ENCODE measurements around the gene CPTP. TPM values are rescaled to one million over a fixed set of nuclear protein-coding genes. Genes with fewer than 3 reads are reported as not detected.

The CPTP gene
- total RNA-seq, 2 donors from 2014 or later = 11.6 to 14.1 TPM

DNA sequence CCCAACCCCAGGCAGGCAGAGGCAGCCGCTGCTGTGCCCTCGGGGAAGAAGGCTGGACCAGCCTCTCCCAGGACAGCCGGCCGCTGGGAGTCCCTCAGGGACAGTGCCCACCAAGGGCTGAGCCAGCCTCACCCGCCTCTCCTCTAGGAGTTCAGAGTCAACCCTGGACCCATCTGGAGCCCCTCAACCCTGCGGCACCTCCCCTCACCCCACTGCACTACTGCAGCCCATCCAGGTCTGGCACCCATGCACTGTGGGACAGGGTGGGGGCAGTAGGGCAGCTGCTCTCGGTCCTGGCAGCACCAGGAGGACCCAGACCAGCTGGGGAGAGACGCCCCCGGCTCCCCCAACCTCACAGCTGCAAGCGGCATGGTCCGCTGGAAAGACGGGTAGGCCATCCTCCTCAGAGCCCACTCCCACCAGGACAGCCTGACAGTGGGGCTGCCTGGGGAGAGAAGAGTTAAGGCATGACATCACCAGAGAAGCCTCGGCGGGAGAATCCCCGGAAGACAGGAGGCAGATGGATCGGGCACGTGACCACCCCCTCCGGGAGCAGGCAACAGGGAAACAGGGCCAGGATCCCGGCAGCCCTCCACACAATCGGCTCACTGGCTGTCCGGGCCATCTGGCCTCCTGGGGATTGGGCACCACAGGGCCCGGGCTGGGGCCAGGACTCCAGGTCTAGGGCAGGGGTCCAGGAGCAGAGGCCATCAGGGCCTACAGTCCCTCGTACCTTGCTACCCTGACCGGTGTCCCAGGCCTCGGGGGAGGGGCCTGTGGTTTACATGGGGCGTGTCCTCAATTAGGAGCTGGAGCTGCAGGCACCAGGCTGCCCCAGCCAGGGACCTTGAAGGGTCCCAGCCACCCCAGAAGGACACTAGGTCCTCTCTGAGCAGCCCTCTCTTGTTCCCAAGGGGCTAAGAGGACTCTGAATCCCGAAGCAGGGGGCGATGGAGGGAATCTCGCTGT, 20.0 kb upstream of the CPTP start:
- peak; percentile 93 for DNase-seq (ENCODE audit: low spot score)
- intact Hi-C loops (cut with DNase I) = no loop called here

GRCh38 chr1:1305300-1306069, 19.1 kb upstream of the CPTP start:
- intact Hi-C loops (cut with DNase I) = no loop called here

GRCh38 chr1:1306070-1306660, 18.4 kb upstream of the CPTP start:
- intact Hi-C loops (cut with DNase I) = no loop called here
- DNase-seq (ENCODE audit: low spot score) = no peak

More at GRCh38 chr1:1305300-1306069, 19.1 kb upstream of the CPTP start:
- DNase-seq (ENCODE audit: low spot score) = no peak

- intact Hi-C loops (cut with DNase I) = no loop called here
- DNase-seq (ENCODE audit: low spot score) = no peak
Measured at GRCh38 chr1:1306661-1307260, 17.8 kb upstream of the CPTP start.

DNA sequence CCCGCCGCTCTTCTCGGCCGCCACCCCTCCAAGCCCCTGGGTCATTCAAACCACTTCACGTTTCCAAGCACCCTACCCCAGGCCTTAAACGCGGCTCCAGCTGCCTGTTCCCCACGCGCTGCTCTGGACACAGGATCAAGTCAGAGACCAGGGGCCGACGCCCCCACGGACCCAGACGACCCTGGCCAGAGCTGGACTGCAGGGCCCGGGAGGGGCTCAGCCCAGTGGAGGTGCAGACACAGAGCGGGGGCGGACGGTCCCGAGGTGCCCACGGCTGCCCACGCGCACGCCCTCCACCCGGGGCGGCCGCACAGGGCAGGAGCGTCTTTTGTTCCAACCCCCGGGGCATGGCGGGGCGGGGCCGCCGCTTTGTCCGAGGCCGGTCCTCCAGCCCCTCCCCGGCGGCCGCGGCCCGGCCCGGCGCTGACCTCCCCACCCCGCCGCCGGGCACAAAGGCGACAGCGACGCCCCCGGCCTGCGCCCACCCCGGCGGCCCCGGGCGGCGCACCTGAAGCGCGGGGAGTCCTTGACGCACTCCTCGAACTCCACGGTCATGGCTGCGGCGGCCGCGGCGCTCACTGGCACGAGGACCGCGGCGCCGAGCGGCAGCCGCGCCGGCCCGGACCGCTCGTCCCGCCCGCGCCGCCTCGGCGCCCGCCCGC, 17.2 kb upstream of the CPTP start:
- intact Hi-C loops (cut with DNase I) = no loop called here
- peak; percentile 90 for DNase-seq (ENCODE audit: low spot score)

GRCh38 chr1:1307923-1308755, 16.5 kb upstream of the CPTP start, which contains the start of the genes ACAP3 and PUSL1:
Gene ACAP3 (minus strand): TSS chr1:1307930. CDS start chr1:1307815, 115 bp downstream.
Gene PUSL1 (plus strand): TSS chr1:1308597. CDS start chr1:1308644, 47 bp downstream.
- intact Hi-C loops (cut with DNase I) = no loop called here
- DNase-seq (ENCODE audit: low spot score) = peak; percentile 98

GRCh38 chr1:1308756-1309250, 15.8 kb upstream of the CPTP start:
- DNase-seq (ENCODE audit: low spot score) = no peak
- intact Hi-C loops (cut with DNase I) = no loop called here

- DNase-seq (ENCODE audit: low spot score) = no peak
- intact Hi-C loops (cut with DNase I) = loop anchor here in 1 of 2 donors (5.0 kb wide), 1 partner anchor 38 kb away; the partner anchor contains the start of gene DVL1
Measured at GRCh38 chr1:1309251-1310108, 15.1 kb upstream of the CPTP start.

- intact Hi-C loops (cut with DNase I) = loop anchor here in 1 of 2 donors (5.0 kb wide), 1 partner anchor 37 kb away; the partner anchor contains the start of gene DVL1
Measured at GRCh38 chr1:1310109-1310385, 14.6 kb upstream of the CPTP start.

DNA sequence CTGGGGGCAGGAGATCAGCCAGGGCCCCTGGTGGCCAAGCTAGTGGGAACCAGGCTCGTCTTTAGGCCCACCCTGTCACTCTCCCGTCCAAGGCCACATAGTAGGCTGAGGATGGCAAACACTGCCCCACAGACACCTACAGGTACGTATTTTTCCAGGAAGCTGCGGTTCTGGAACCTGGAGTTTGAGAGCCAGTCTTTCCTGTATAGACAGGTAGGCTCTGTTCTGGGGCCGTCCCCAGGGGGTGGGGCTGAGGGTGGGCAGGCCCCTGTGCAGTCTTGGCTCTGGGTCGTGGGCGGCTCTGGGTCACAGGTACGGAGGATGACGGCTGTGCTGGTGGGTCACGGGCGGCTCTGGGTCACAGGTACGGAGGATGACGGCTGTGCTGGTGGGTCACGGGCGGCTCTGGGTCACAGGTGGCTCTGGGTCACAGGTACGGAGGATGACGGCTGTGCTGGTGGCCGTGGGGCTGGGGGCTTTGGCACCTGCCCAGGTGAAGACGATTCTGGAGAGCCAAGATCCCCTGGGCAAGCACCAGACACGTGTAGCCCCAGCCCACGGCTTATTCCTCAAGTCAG, 14.0 kb upstream of the CPTP start:
- intact Hi-C loops (cut with DNase I) = loop anchor here in 1 of 2 donors (5.0 kb wide), 1 partner anchor 37 kb away; the partner anchor contains the start of gene DVL1

More at GRCh38 chr1:1310109-1310385, 14.6 kb upstream of the CPTP start:
- no peak for DNase-seq (ENCODE audit: low spot score)

GRCh38 chr1:1311107-1312104, 13.2 kb upstream of the CPTP start:
- DNase-seq (ENCODE audit: low spot score) = no peak
- intact Hi-C loops (cut with DNase I) = loop anchor here in 1 of 2 donors (5.0 kb wide), 1 partner anchor 36 kb away; the partner anchor contains the start of gene DVL1

More for the DNA sequence above, 14.0 kb upstream of the CPTP start:
- DNase-seq (ENCODE audit: low spot score) = no peak

DNA sequence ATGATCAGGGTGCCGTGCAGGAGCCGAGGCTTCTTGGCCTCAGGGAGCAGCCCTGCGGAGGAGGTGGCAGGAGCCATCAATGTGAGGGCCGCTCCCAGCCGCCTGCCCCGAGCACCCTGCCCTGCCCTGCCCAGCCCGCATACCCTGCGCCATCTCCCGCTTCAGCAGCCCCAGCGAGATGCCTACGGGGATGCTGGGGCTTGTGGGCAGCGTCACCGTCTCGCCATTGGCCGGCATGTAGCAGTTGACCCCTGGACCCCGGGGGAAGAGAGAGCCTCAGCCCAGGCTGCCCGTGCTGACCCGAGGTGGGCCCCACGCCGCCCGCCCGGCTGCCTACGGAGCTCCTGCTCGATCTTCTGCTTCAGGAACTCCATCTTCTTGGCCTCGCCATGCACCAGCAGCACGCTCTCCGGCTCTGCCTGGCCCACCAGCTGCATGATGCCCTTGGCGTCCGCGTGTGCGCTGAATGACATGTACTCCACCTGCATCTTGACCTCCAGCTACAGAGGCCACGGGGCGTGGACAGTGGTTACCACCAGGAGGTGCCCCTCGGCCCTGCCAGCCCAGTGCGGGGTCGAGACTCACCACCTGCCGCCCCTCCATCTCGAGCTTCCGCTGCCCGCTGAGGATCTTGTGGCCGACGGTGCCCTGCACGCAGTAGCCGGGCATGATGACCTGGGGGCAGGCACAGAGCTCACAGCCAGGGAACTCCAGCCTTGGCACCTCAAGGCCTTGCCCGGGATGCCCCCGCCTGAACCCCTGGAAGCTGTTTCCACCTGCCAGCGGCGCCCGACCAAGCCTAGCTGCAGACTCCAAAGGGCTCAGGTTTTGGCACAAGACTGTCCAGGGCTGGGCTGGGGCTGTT, 11.9 kb upstream of the CPTP start:
- intact Hi-C loops (cut with DNase I) = loop anchor here in 1 of 2 donors (5.0 kb wide), 1 partner anchor 35 kb away; the partner anchor contains the start of gene DVL1
- DNase-seq (ENCODE audit: low spot score) = no peak

DNA sequence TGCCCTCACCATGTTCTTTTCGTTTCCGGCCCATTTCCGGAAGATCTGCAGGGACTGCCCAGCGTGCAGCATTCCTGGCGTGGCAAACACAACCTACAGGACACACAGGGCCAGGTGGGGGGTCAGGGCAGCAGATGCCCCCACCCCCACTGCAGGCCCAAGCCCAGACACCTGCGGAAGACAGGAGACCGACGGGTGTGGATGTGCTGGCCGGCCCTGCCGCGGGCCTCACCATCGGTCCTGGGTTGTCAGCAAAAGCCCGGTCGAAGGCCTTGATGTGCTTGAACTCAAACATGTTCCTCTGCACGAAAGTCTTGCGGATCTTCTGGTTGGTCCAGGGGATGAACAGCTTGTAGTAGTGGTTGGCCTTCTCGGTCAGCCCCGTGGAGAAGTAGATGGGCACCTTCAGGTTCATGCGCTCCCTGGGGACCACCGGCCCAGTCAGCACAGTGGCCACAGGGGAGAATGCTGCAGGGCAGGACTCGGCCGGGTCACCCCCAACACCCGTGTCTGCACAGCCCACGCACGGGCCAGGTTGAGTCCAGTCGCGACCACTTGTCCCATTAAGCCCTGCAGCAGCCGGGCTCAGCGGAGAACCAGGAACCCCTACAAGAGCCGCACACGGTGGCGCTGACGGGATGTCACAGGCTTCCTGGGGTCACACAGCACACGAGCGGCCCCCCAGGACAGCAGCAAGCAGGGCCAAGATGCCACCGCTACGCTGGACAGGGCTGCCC, 10.9 kb upstream of the CPTP start:
- no peak for DNase-seq (ENCODE audit: low spot score)
- intact Hi-C loops (cut with DNase I) = loop anchor here in 1 of 2 donors (5.0 kb wide), 1 partner anchor 34 kb away; the partner anchor contains the start of gene DVL1
